ENCODE results near the gene SEMA6D.

The SEMA6D gene

DNA sequence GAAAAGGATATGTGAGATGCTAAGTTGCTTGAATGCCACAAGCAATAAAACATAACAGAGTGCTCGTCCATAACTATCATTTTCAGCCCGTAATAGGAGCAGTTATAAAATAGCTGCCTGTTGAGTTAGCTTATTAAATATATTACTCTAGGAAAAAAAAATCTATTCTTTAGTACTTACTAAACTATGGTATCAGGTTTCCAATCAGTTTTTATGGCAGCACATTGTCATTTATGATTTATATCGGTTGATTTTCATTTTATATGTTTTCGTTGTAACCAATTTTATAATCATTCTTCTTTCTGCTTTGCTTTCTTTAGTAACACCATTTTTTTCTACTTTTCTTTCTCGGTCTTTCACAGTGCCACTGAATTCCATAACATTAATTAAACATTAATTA lies 51.9 kb downstream of the SEMA6D start:
- no peak for DNase-seq (ENCODE audit: low read depth in 1 of 2, low spot score in 1 of 2)
- TF ChIP-seq SPI1 (IDR thresholded peaks at IDR 0.05; ENCODE audit: borderline replicate concordance, low read depth) = no peak
- no peak for TF ChIP-seq GABPA (IDR thresholded peaks at IDR 0.05; ENCODE audit: low read depth)
- TF ChIP-seq, protein P1, sequence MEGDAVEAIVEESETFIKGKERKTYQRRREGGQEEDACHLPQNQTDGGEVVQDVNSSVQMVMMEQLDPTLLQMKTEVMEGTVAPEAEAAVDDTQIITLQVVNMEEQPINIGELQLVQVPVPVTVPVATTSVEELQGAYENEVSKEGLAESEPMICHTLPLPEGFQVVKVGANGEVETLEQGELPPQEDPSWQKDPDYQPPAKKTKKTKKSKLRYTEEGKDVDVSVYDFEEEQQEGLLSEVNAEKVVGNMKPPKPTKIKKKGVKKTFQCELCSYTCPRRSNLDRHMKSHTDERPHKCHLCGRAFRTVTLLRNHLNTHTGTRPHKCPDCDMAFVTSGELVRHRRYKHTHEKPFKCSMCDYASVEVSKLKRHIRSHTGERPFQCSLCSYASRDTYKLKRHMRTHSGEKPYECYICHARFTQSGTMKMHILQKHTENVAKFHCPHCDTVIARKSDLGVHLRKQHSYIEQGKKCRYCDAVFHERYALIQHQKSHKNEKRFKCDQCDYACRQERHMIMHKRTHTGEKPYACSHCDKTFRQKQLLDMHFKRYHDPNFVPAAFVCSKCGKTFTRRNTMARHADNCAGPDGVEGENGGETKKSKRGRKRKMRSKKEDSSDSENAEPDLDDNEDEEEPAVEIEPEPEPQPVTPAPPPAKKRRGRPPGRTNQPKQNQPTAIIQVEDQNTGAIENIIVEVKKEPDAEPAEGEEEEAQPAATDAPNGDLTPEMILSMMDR (IDR thresholded peaks at IDR 0.05; ENCODE audit: insufficient read depth, low read length) = no peak
- TF ChIP-seq REST (IDR thresholded peaks at IDR 0.05; ENCODE audit: insufficient replicate concordance, low read depth) = no peak
- no peak for TF ChIP-seq POLR2AphosphoS5 (IDR thresholded peaks at IDR 0.05; ENCODE audit: low read depth)
- no peak overlapping the region for H3K4me3 ChIP-seq (replicated peaks; ENCODE audit: insufficient read depth, low read length)
- no peaks in the 10 kb centered on the region for H3K27me3 ChIP-seq (ENCODE audit: insufficient read depth, poor library complexity, severe bottlenecking)
- no peak overlapping the region for H3K27ac ChIP-seq (replicated peaks)

GRCh38 chr15:47773143-47773542 lies 55.8 kb downstream of the SEMA6D start:
- H3K27ac ChIP-seq (replicated peaks) = no peak overlapping the region
- H3K4me3 ChIP-seq (replicated peaks; ENCODE audit: insufficient read depth, low read length) = no peak overlapping the region
- TF ChIP-seq GABPA (IDR thresholded peaks at IDR 0.05; ENCODE audit: low read depth) (no peak), SPI1 (IDR thresholded peaks at IDR 0.05; ENCODE audit: borderline replicate concordance, low read depth) (no peak), REST (IDR thresholded peaks at IDR 0.05; ENCODE audit: insufficient replicate concordance, low read depth) (no peak), POLR2AphosphoS5 (IDR thresholded peaks at IDR 0.05; ENCODE audit: low read depth) (no peak)
- TF ChIP-seq, protein P1 (IDR thresholded peaks at IDR 0.05; ENCODE audit: insufficient read depth, low read length) = no peak

DNA sequence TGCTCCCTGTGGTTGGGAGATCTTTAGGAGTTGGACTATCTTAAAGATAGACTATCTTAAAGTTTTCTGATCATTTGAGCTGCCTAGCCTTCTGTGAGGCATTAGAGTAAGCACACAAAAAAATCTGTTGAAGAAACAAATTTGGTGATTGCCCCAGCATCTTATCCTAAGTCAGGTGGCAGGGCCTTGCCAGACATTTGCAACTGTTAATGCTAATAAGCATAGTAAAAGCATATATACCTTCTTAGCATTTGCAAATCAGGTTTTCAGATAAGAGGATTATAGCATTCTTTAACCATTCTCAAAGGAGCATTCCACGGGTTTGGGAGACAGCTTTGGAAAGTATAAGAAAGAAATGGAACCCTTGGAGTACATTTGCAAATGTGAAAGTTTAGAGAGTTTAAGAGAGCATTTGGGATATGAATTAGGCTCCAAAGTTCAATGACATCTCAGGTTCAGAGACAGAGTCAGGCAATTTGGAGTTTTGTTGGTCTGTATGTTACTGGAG lies 61.0 kb downstream of the SEMA6D start:
- H3K27ac ChIP-seq (replicated peaks) = no peak overlapping the region
- no peaks in the 10 kb centered on the region for H3K27me3 ChIP-seq (ENCODE audit: insufficient read depth, poor library complexity, severe bottlenecking)
- DNase-seq (ENCODE audit: low read depth in 1 of 2, low spot score in 1 of 2) = no peak
- H3K4me3 ChIP-seq (replicated peaks; ENCODE audit: insufficient read depth, low read length) = no peak overlapping the region
- TF ChIP-seq POLR2AphosphoS5 (IDR thresholded peaks at IDR 0.05; ENCODE audit: low read depth) (no peak), REST (IDR thresholded peaks at IDR 0.05; ENCODE audit: insufficient replicate concordance, low read depth) (no peak), GABPA (IDR thresholded peaks at IDR 0.05; ENCODE audit: low read depth) (no peak), SPI1 (IDR thresholded peaks at IDR 0.05; ENCODE audit: borderline replicate concordance, low read depth) (no peak)
- TF ChIP-seq, protein P1 (IDR thresholded peaks at IDR 0.05; ENCODE audit: insufficient read depth, low read length) = no peak

More at GRCh38 chr15:47773143-47773542, 55.8 kb downstream of the SEMA6D start:
- H3K27me3 ChIP-seq (ENCODE audit: insufficient read depth, poor library complexity, severe bottlenecking) = no peaks in the 10 kb centered on the region
- no peak for DNase-seq (ENCODE audit: low read depth in 1 of 2, low spot score in 1 of 2)

Measured in HL-60 (cell line).